SJSA1 (cell line): ENCODE results near the gene RASAL1. TPM values are rescaled to one million over a fixed set of nuclear protein-coding genes. Genes with fewer than 3 reads are reported as not detected.

Experiments
- DNase-seq, 2 experiments: peaks; one replicate each; pipeline ENCODE4 v3.0.0-alpha.2; 2015 to 2020; ENCODE audit warnings: low spot score in 2 of 2, low read depth in 1 of 2
- H3K27ac ChIP-seq: fragments of 250-450 bp; sonication (Bioruptor Pico); 2 replicates; pipeline ENCODE4 v1.5.1; 2020; ENCODE audit warnings: mild to moderate bottlenecking, moderate library complexity
- H3K27me3 ChIP-seq: fragments of 250-450 bp; sonication (Bioruptor Pico); replicated peaks from 2 replicates; pipeline ENCODE4 v1.5.1; 2020; ENCODE audit warnings: mild to moderate bottlenecking, moderate library complexity
- H3K36me3 ChIP-seq: fragments of 250-450 bp; sonication (Bioruptor Pico); 2 replicates; pipeline ENCODE4 v1.5.1; 2020; ENCODE audit warnings: mild to moderate bottlenecking
- H3K4me1 ChIP-seq: fragments of 250-450 bp; sonication (Bioruptor Pico); replicated peaks from 2 replicates; pipeline ENCODE4 v1.6.1; 2021; ENCODE audit warnings: mild to moderate bottlenecking
- H3K4me3 ChIP-seq: fragments of 250-450 bp; sonication (Bioruptor Pico); 2 replicates; pipeline ENCODE4 v1.5.1; 2020; ENCODE audit warnings: mild to moderate bottlenecking
- H3K9me3 ChIP-seq: fragments of 250-450 bp; sonication (Bioruptor Pico); replicated peaks from 2 replicates; pipeline ENCODE4 v1.5.1; 2020; ENCODE audit warnings: mild to moderate bottlenecking
- total RNA-seq: library from RNA; depleted of rRNA; stranded (reverse); fragments of >200 nt; shearing (Covaris generic); gene quantifications from 2 replicates; pipeline ENCODE4 v1.2.3, GENCODE V29; 2014

RASAL1 gene
- total RNA-seq, 1 experiment from 2014 or later, result not detected

- H3K4me3 ChIP-seq, result no peak overlapping the region
- no peaks in the 10 kb centered on the region for H3K9me3 ChIP-seq
- H3K4me1 ChIP-seq, result no peaks in the 10 kb centered on the region
- H3K36me3 ChIP-seq, result no peaks in the 10 kb centered on the region
- no peak for DNase-seq
- peaks cover 3% of the 10 kb centered on the region; the same call in 1 of the 2 replicates for H3K27me3 ChIP-seq
- no peak overlapping the region for H3K27ac ChIP-seq
These were observed 66.4 kb downstream of the RASAL1 start for GRCh38 chr12:113069149-113069548.

DNA sequence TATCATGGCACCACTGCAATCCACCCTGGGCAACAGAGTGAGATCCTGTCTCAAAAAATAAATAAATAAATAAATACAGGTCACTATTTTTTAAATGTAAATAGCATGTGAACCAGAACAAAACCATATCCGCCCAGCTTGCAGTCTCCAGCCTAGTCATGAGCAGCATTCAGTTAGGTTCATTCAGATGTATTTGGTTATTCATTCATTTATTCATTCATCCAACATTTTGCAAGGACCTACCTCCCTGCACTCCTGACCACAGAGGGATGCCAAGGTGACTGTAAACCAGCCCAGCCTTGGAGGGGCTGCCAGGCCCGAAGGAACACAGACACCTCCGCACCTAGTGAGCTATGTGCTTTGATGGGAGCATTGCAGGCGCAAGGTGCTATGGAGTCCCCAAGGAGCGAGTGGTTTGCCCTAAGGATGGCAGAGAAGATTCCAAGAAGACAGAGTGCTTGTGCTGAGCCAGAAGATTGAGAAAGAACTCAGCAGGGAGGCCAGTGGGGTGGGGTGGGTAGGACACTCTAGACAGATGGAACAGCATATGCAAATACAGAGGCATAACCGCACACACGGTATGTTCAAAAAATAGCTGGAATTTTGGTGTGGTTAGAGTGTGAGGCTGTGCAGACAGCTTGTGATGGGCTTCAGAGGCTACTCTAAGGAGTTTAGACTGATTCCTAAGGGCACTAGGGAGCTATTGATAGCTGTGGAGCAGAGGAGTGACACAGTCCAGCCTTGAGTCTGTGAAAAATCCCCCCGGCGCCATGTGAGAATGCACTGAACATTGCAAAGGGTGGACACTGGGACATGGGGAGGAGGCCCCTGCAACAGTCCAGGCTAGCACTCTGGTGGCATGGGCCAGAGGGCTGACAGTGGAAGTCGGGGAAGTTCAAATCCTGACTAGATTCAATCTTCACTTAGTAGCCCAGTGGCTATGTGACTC is 67.3 kb downstream of the RASAL1 start:
- Histone ChIP-seq H3K27me3 (peaks cover 5% of the 10 kb centered on the region; the same call in 1 of the 2 replicates), H3K36me3 (no peaks in the 10 kb centered on the region), H3K27ac (no peak overlapping the region), H3K4me1 (no peaks in the 10 kb centered on the region), H3K9me3 (no peaks in the 10 kb centered on the region), H3K4me3 (no peak overlapping the region)
- DNase-seq, result no peak

GRCh38 chr12:113066813-113067400 is 68.7 kb downstream of the RASAL1 start:
- no peak for DNase-seq
- Histone ChIP-seq H3K36me3 (no peaks in the 10 kb centered on the region), H3K27me3 (peaks cover 5% of the 10 kb centered on the region; the same call in 1 of the 2 replicates)

DNA sequence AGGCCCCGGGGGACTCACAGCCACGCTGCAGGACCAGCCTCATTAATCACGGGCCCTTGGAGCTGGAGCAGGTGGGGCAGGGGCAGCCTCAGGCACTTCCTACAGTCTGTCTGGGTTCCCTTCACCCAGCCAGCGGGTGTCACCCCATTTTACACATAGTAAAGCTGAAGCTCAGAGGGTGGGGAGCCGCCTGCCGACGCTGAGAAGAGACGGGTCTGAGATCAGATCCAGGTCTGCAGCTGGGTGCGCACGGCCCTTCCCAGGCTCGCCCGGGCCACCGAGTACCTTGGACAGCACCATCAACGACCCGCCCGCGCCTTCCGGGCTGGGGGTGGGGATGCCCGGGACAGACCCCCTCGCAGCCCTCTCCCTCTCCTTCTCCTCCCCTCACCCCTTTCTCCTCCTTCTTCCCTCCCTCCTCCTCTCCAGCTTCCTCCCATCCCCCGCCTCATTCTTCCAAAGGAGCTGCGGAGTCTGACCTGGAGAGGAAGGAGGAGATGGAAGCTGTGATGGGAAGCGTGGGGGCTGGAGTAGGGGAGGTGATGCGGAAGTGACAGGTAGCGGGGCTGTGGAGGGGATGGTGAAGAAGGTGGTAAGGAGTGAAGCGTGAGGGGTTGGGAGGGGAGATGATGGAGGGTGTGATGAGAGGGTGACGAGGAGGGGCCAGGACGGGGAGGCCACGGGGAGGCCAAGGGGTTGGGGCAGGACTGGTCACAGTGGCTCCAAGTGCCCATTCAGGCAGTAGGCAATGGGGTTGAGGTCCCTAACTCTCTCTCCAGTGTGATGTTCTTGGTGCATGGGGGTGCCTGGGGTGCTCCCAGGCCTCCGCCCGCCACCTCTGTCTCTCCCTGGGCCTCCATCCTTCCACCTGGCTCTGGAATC is 70.2 kb downstream of the RASAL1 start:
- Histone ChIP-seq H3K9me3 (no peaks in the 10 kb centered on the region), H3K4me3 (no peak overlapping the region), H3K27me3 (peaks cover 8% of the 10 kb centered on the region; the same call in 1 of the 2 replicates), H3K4me1 (no peaks in the 10 kb centered on the region), H3K36me3 (no peaks in the 10 kb centered on the region), H3K27ac (no peak overlapping the region)
- DNase-seq, result no peak

More at GRCh38 chr12:113066813-113067400, 68.7 kb downstream of the RASAL1 start:
- Histone ChIP-seq H3K9me3 (no peaks in the 10 kb centered on the region), H3K27ac (no peak overlapping the region), H3K4me1 (no peaks in the 10 kb centered on the region), H3K4me3 (no peak overlapping the region)

DNA sequence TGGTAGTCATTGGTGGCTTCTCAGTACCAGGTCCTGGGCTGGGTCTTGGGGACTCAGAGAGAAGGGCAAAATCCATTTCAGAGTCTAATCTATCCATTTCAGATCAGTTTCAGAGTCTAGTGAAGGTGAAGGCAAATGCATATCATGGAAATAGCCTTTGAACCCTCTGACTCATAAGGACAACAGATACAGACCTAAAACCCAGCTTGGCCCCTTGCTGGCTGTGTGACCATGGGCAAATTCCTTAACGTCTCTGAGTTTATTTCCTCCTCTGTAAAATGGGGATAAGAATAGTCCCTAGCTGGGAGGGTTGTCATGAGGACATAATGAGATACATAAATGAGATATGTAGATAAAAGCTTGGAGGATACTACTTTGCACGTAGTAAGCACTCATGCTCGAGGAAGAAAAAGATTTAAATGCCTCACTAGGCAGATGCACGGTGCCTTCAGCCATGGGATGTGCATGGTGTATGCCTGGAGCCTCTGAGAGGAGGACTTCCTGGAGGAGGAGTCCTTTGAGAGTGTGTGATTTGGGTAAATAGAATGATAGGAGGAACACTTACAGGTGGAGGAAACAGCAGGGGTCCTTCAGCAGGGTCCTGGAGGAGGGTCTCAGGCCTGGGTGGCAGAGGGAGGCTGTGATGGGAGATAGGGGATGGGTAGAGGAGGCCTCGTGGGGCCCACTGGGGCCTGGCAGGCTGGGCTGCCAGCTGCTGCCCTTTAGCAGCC is 71.0 kb downstream of the RASAL1 start:
- H3K4me3 ChIP-seq, result no peak overlapping the region
- H3K27ac ChIP-seq, result no peak overlapping the region
- peaks cover 8% of the 10 kb centered on the region; the same call in 1 of the 2 replicates for H3K27me3 ChIP-seq
- no peaks in the 10 kb centered on the region for H3K4me1 ChIP-seq
- no peaks in the 10 kb centered on the region for H3K9me3 ChIP-seq
- no peaks in the 10 kb centered on the region for H3K36me3 ChIP-seq
- DNase-seq, result no peak

DNA sequence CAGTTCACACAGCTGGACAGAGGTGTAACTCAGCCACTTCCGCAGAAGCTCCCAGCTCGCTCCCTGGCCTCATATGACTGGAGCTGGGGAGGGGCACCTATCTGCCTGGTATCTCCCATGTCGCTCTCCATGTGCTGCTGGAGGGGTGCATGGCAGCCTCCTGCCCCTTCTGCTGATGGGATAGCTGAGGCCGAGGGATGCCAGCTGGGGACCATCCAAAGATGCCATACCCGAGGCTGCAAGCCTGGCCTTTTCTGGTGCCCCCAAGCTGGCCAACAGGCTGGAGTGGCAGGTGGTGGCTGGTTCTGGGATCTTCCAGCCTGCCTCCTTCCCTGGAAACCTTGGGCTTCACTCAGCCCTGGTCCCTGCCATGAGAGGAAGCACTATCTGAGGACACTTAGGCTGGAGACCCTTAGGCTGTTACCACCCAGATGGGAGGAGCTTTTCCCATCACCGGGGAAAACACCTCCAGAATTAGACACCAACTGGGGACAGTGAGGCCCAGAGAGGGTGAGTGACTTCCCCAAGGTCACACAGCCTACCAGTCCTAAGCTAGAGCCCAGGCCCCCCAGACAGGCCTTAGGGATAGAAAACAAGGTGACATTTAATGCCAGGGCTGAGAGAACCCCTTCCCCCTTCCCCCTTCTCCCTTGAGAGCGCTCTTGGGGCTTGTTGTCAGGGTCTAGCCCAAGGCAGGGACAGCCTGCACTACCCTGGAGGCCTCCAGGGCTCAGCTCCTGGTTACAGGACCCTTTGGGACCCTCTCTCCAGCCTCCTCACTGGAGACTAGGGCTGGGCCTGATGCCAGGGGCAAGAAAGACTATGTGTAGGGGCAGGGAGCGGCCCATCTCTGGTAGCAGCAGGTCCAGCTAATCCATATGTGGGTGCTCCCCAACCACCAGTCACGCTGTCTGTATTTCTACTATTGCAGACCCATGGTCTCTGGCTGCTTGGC is 71.9 kb downstream of the RASAL1 start:
- Histone ChIP-seq H3K4me1 (no peaks in the 10 kb centered on the region), H3K9me3 (no peaks in the 10 kb centered on the region), H3K27ac (no peak overlapping the region), H3K36me3 (no peaks in the 10 kb centered on the region), H3K4me3 (no peak overlapping the region), H3K27me3 (peaks cover 9% of the 10 kb centered on the region; the same call in 1 of the 2 replicates)
- DNase-seq, result no peak

GRCh38 chr12:113062502-113063395 is 72.8 kb downstream of the RASAL1 start:
- H3K27me3 ChIP-seq, result peaks cover 16% of the 10 kb centered on the region

DNA sequence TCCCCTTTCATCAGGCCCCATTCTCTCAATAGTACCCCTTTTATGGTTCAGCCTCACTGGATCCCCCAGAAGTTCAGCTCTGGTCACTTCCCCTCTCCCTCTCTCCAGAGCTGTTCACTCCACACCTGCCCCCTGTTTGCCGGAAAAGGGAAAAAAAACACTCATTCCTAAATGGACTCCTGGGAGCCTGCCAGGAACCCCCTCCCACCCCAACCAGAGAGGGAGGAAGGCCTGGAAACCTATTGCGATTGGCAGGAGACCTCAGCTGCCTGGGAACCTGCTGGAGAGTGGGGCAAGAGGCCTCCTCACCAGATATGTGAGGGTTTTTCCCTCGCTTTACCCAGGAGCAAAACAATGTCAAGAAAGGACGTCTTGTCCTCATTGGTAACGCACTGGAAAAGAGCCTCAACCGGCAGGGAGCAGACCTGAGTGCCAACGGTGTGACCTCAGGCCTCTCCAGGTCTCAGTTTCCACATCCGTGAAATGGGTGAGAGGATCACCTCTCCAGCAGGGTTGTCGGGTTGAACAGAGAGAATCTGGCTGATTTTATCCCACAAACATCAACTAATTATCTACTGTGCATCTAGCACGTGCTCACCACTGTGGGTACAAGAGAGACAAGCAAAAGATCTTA is 74.4 kb downstream of the RASAL1 start:
- Histone ChIP-seq H3K36me3 (no peaks in the 10 kb centered on the region), H3K4me1 (no peaks in the 10 kb centered on the region), H3K27ac (no peak overlapping the region), H3K9me3 (no peaks in the 10 kb centered on the region), H3K27me3 (peaks cover 27% of the 10 kb centered on the region), H3K4me3 (no peak overlapping the region)
- DNase-seq, result no peak

More at GRCh38 chr12:113062502-113063395, 72.8 kb downstream of the RASAL1 start:
- H3K27ac ChIP-seq, result no peak overlapping the region
- H3K4me1 ChIP-seq, result no peaks in the 10 kb centered on the region
- no peaks in the 10 kb centered on the region for H3K9me3 ChIP-seq
- no peak for DNase-seq
- H3K4me3 ChIP-seq, result no peak overlapping the region
- H3K36me3 ChIP-seq, result no peaks in the 10 kb centered on the region

DNA sequence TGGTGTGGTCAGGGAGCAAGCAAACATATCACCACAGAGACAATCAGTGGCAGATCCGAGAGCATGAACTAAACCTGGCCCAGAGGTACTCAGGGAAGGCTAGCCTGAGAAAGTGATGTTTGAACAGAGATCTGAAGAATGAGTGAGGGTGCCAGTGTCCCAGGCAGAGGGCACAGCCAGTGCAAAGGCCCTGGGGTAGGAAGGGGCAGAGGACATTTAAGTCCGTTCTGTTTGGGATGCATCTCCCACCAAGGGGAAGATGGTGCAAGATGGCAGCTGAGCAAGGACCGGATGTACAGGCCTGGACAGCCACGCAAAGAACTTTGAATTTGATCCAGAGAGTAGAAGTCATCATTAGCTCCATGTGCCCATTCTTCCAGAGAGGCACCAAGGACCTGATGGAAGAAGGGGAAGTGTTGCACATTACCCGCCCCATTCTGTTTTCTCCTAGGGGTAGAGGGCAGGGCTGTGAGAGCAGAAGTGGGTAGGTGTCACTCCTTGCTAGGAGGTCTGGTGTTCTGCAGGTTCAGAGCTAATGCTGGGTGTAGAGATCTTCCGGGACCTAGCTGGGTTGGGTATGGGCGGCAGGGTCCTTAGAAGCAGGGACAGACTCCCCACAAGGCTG is 75.1 kb downstream of the RASAL1 start:
- no peak overlapping the region for H3K27ac ChIP-seq
- no peaks in the 10 kb centered on the region for H3K9me3 ChIP-seq
- H3K4me3 ChIP-seq, result no peak overlapping the region
- no peaks in the 10 kb centered on the region for H3K36me3 ChIP-seq
- DNase-seq, result no peak
- H3K27me3 ChIP-seq, result peaks cover 34% of the 10 kb centered on the region
- H3K4me1 ChIP-seq, result no peaks in the 10 kb centered on the region

DNA sequence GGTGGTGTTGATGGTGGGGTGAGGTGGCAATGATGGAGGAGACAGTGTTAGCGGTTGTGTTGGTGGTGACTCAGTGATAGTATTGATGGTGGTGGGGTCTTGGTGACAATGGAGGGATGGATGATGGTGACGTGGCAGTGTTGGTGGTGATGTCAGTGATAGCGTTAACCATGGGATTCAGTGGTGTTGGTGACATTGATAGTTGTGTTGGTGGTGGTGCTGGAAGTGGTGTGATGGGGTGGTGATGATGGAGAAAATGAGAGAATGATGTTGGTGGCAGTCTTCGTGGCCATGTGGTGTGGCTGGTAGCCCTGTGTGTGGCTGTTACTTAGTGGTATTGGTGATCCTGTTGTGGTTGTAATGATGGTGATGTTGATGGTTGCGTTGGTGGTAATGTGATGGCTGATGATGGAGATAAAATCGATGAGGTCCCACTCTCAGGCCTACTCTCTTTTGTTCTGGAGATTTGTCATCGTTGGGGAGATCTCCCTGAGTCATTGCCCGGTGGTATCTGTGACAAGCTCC is 76.4 kb downstream of the RASAL1 start:
- H3K27ac ChIP-seq, result no peak overlapping the region
- no peak for DNase-seq
- no peaks in the 10 kb centered on the region for H3K36me3 ChIP-seq
- H3K27me3 ChIP-seq, result peaks cover 38% of the 10 kb centered on the region
- no peak overlapping the region for H3K4me3 ChIP-seq
- no peaks in the 10 kb centered on the region for H3K9me3 ChIP-seq
- no peaks in the 10 kb centered on the region for H3K4me1 ChIP-seq

DNA sequence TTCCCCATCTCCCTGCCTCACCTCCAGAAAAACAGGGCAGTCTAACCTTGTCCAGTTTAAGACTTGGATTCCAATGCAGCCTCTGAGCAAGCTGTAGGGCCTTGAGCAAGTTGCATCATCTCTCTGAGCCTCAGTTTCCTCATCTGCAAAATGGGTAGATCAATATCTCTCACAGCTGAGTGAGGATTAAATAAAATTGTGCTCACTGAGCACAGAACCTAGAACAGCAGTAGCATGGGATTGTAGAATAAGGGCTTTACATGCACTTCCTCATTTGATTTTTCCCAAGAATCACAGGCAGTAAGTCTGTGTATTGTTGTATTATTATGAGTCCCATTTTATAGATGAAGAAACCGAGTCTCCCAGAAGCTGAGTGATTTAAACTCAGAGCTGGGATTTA is 77.0 kb downstream of the RASAL1 start:
- Histone ChIP-seq H3K4me1 (no peaks in the 10 kb centered on the region), H3K27me3 (peaks cover 39% of the 10 kb centered on the region), H3K36me3 (no peaks in the 10 kb centered on the region), H3K9me3 (no peaks in the 10 kb centered on the region), H3K27ac (no peak overlapping the region), H3K4me3 (no peak overlapping the region)
- no peak for DNase-seq
